Esophagus muscularis mucosa (tissue), 4 donors: ENCODE data around the gene SLC35A1. TPM values are rescaled to one million over a fixed set of nuclear protein-coding genes. Genes with fewer than 3 reads are reported as not detected.

Experiments used
- DNase-seq: peaks from one replicate; pipeline ENCODE4 v3.0.0-alpha.2; 2017; ENCODE audit errors: extremely low spot score
- H3K27ac ChIP-seq, 4 donors: fragments of 200-600 bp; sonication (generic); replicated peaks in 1 of 4; 1 replicate in 3 of 4; 2 replicates in 1 of 4; pipeline ENCODE4 v1.5.1; 2016 to 2019; ENCODE audit warnings: mild to moderate bottlenecking in 1 of 4
- H3K27me3 ChIP-seq, 4 donors: fragments of 200-600 bp; sonication (generic); one replicate each; pipeline versions ENCODE4 v1.5.1 to v1.6.0; 2016 to 2019
- H3K36me3 ChIP-seq, 4 donors: fragments of 200-600 bp; sonication (generic); one replicate each; pipeline ENCODE4 v1.5.1; 2016 to 2019
- H3K4me1 ChIP-seq, 4 donors: fragments of 200-600 bp; sonication (generic); one replicate each; pipeline ENCODE4 v1.5.1; 2016 to 2019
- H3K4me3 ChIP-seq, 4 donors: fragments of 200-600 bp; sonication (generic); 1 replicate in 2 of 4; 2 replicates in 2 of 4; pipeline ENCODE4 v1.5.1; 2016 to 2019; ENCODE audit warnings: mild to moderate bottlenecking in 4 of 4, moderate library complexity in 1 of 4
- H3K9me3 ChIP-seq, 4 donors: fragments of 200-600 bp; sonication (generic); 1 replicate in 3 of 4; 2 replicates in 1 of 4; pipeline ENCODE4 v1.5.1; 2016 to 2019
- CTCF ChIP-seq, 3 experiments: fragments of 200-600 bp in 2 of 3; fragments of 450-650 bp in 1 of 3; sonication (generic) in 2 of 3; IDR thresholded peaks; one replicate each; pipeline ENCODE4 v1.5.1; 2017 to 2019; ENCODE audit warnings: antibody characterized with exemption in 3 of 3, mild to moderate bottlenecking in 2 of 3, moderate library complexity in 1 of 3
- EP300 ChIP-seq: sonication (generic); formaldehyde crosslinking; IDR thresholded peaks from one replicate; pipeline ENCODE4 v1.6.1; 2017; ENCODE audit warnings: antibody characterized with exemption
- POLR2A ChIP-seq: fragments of 450-650 bp; IDR thresholded peaks from one replicate; pipeline ENCODE4 v1.6.1; 2017; ENCODE audit warnings: antibody characterized with exemption, moderate library complexity, mild to moderate bottlenecking, low read depth
- POLR2AphosphoS5 ChIP-seq, 2 donors: sonication (generic); formaldehyde crosslinking; IDR thresholded peaks; one replicate each; pipeline ENCODE4 v1.6.1; 2017; ENCODE audit warnings: antibody characterized with exemption in 2 of 2
- WGBS: methylation state at CpG from one replicate; pipeline ENCODE4 v1.1.5; 2018; 5-methylcytosine and 5-hydroxymethylcytosine counted together
- intact Hi-C: fragments of 100-400 bp; cut with DNase I; formaldehyde crosslinking; loops from one replicate; pipeline ENCODE4 v1.15.1; 2023
- total RNA-seq, 4 donors: library from RNA; depleted of rRNA; stranded (reverse); fragments of >200 nt; gene quantifications; one replicate each; pipeline versions ENCODE4 v1.1.0 to v1.2.1, GENCODE V29; 2016

SLC35A1 gene
- total RNA-seq, 4 donors from 2014 or later, result 11.8 to 15.1 (median 14.3) TPM

GRCh38 chr6:87481931-87482330, 9.2 kb downstream of the SLC35A1 start:
- Histone ChIP-seq H3K4me3 (no peak overlapping the region), H3K9me3 (no peaks in the 10 kb centered on the region), H3K36me3 (peaks cover 0 to 24% (median 13%) of the 10 kb centered on the region in 4 donors), H3K27ac (no peak overlapping the region), H3K4me1 (no peaks in the 10 kb centered on the region), H3K27me3 (no peaks in the 10 kb centered on the region)
- intact Hi-C loops, result no loop called here
- no peak for DNase-seq
- TF ChIP-seq POLR2A (no peak), POLR2AphosphoS5 (IDR thresholded peaks at IDR 0.05) (no peak), EP300 (no peak), CTCF (IDR thresholded peaks at IDR 0.05) (no peak)
- WGBS, result 77% methylated on average over 3 of the region's 3 CpGs

GRCh38 chr6:87482366-87482765, 9.6 kb downstream of the SLC35A1 start:
- Histone ChIP-seq H3K27ac (no peak overlapping the region), H3K4me1 (no peaks in the 10 kb centered on the region), H3K36me3 (peaks cover 0 to 24% (median 12%) of the 10 kb centered on the region in 4 donors), H3K4me3 (no peak overlapping the region), H3K27me3 (no peaks in the 10 kb centered on the region), H3K9me3 (no peaks in the 10 kb centered on the region)
- no peak for TF ChIP-seq EP300
- TF ChIP-seq POLR2AphosphoS5 (IDR thresholded peaks at IDR 0.05), result no peak
- TF ChIP-seq POLR2A, result no peak
- no peak for TF ChIP-seq CTCF (IDR thresholded peaks at IDR 0.05)
- no peak for DNase-seq
- intact Hi-C loops, result no loop called here
- WGBS, result 72% methylated on average over 4 of the region's 4 CpGs

- 77% methylated on average over 8 of the region's 9 CpGs for WGBS
These were observed 11.2 kb downstream of the SLC35A1 start for GRCh38 chr6:87483929-87484328.

GRCh38 chr6:87484491-87484890, 11.7 kb downstream of the SLC35A1 start:
- no peak for DNase-seq

More at GRCh38 chr6:87483929-87484328, 11.2 kb downstream of the SLC35A1 start:
- H3K36me3 ChIP-seq, result peaks cover 0 to 11% (median 7%) of the 10 kb centered on the region in 4 donors
- no peaks in the 10 kb centered on the region for H3K4me1 ChIP-seq
- DNase-seq, result no peak
- intact Hi-C loops, result no loop called here
- no peaks in the 10 kb centered on the region for H3K9me3 ChIP-seq
- H3K27me3 ChIP-seq, result no peaks in the 10 kb centered on the region
- TF ChIP-seq POLR2A (no peak), POLR2AphosphoS5 (IDR thresholded peaks at IDR 0.05) (no peak), EP300 (no peak), CTCF (IDR thresholded peaks at IDR 0.05) (no peak)
- no peak overlapping the region for H3K4me3 ChIP-seq
- no peak overlapping the region for H3K27ac ChIP-seq

More at GRCh38 chr6:87484491-87484890, 11.7 kb downstream of the SLC35A1 start:
- WGBS, result 95% methylated on average over 7 of the region's 7 CpGs
- intact Hi-C loops, result no loop called here
- Histone ChIP-seq H3K4me1 (no peaks in the 10 kb centered on the region), H3K4me3 (no peak overlapping the region), H3K27me3 (no peaks in the 10 kb centered on the region), H3K27ac (no peak overlapping the region), H3K9me3 (no peaks in the 10 kb centered on the region), H3K36me3 (peaks cover 0 to 11% (median 4%) of the 10 kb centered on the region in 4 donors)
- TF ChIP-seq POLR2A (no peak), CTCF (IDR thresholded peaks at IDR 0.05) (no peak), EP300 (no peak), POLR2AphosphoS5 (IDR thresholded peaks at IDR 0.05) (no peak)
